ENCODE results near the gene COMMD2.
A peak's percentile ranks its signal among the peaks of the same experiment; 100 is the strongest.

COMMD2 gene

DNA sequence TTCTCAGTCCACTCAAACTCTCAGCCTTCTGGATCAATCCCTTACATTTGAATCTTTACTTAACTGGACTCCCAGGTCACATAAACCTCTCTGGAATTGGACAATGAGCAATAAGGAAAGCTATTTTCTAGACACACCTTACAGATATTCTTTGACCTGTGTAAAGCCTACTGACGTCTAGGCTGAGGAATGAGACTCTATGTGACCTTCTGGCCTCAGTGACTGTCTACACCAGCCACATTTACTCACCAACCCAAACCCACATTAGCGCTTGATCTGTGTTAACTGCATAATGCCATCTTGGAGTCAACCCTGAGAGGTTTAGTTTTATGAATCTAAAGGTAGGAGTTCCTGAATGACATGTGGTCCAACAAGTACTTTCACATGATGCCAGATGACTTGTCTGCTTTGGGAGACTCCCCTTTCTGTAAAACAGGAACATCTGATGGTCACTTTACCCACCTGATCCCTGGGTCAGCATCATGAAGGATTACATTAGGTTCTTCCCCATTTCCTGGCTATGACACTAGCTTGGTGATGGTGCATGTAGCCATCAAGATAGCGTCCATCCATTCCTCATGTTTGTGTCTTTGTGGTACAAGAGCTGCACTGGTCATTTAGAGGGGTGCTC lies 11.4 kb upstream of the COMMD2 start:
- DNase-seq: no peak

- no peak for DNase-seq
These were observed 1.4 kb upstream of the COMMD2 start for GRCh38 chr3:149753717-149754116.

DNA sequence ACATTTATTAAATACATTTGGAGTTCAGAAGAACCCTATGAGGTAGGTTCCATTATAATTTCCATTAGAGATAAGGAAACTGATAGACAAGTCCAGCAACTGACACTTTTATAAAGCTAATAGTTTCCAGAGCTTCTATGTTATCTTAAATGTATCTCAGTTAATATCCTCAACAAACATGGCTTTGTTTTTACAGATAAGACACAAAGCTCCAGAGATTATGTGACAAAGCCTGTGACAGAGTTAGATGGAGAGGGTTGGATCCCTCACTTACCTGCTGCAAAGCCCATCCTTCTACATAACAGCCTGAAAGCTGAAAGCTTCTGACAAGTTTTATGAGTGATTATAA lies 473 bp upstream of the COMMD2 start:
- no peak for DNase-seq

DNA sequence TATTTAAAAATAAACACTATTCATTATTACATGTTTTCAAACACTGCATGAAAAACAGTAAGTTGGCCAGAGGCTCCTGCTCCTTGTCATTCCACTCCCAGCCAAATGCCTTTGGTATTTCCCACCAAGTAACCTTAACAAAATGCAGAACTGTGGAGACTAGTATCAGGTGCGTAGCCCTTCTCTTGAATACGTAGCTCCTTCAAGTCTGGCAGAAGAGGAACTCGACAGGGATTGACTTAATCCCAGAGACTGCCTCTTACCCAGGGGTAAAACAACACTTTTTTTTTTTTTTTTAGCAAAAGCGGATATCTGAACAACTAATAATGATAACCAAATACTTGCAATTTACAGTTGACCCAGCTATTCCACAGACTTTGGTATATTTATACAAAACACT lies 738 bp downstream of the COMMD2 start:
- DNase-seq: no peak

DNA sequence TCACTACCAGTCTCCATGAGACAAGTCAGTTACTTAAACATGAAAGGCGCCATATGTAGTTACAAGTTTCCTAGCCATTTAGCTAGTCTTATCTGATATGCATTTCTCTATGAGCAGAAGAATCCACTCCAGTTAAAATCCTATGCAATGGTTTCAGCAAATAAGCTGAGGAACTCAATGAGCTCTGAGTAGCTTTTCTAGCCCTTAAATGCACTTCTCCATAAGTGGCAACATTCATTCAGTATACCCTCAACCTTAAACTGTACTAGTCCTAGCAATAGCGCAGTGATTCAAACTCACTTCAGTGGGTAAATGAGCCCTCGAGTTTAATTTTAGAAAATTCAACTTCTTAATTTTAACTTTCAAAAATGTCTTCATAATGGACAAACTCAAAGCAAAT lies 7.7 kb downstream of the COMMD2 start:
- no peak for DNase-seq

GRCh38 chr3:149744151-149744550 lies 8.1 kb downstream of the COMMD2 start:
- no peak for DNase-seq

DNA sequence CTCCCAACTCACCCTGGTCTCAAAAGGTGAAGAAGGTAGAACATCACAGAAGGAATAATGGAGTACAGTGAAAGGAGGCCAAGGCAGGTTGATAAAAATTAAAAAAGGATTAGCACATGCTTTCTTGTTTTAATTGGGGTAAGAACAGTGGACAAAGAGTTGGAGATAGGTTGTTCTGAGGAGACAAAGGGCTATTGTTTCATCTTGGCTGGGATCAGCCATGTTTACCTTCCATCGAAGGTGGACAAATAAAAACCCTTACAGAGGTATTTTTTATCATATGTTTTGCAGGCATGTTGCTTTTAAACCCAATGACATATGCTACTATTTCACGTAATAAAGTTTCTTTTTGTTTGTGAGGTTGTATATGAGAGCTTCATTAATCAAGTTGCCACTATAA lies 12.9 kb downstream of the COMMD2 start:
- no peak for DNase-seq

- DNase-seq: no peak
These were observed 13.4 kb downstream of the COMMD2 start for GRCh38 chr3:149738876-149739275.

DNA sequence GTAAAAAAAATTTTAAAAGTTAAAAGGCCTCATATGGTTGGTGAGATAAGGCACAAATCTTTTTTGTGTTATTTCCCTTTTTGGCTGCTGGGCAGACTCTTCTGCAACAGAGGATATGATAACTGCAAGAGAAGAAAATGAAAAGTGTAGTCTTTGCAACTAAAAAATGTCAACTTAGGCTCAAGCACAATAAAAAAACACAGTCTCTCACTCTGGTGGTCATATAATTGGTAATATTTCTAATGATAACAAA lies 15.4 kb downstream of the COMMD2 start:
- DNase-seq: no peak

DNA sequence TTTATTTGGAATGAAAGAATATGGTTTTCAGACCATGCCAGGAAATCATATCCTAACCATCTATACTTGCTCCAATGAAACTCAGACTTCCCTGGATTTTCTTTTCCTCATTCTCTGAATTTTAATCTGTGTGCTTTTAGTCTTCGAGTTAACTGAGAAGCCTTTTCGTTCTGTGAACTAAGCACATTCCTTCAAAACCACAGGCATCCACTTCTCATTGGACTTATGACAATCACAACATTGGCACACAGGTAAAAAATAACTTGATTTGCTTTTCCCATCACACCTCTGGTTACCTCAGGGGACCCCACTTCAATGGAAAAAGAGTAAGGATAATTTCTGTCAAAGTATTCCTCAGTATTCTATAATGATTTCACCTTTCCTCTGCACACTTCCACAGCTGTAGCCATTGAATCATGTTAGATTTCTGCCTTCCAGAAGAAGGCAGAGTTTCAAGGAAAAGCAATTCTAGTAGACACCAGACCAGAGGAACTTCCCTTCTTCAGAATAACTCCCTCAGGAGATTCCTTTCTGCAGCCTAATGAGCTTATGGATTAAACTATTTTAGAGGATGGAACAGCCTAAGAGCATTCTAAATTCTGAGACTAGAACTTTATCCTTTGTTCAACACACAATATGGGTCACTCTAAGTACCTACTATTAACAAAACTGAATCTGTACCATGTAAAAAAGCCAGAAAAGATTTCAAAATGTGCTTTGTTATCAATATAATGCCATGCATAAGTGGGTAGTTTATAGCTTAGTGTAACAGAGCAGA lies 15.9 kb downstream of the COMMD2 start:
- no peak for DNase-seq

DNA sequence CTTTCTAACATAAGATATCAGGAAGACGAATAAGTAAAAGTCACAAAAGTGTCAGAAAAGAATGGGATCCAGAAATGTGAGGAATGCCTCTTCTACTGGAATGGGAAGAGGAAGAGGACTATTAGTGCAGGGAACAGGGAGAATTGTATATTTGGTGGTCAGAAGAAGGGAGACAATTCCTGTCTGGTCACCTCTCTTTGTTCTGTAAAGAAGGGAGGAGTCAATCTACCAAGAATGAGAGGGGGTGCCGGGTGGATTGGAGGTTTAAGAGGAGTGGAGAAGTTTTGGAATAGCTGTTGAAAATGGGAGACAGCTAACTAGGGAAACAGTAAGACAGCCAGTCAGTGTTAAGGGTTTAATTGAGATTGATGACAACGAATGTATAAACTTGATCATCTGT lies 20.1 kb downstream of the COMMD2 start:
- no peak for DNase-seq

GRCh38 chr3:149727656-149728055 lies 24.6 kb downstream of the COMMD2 start:
- DNase-seq: no peak

DNA sequence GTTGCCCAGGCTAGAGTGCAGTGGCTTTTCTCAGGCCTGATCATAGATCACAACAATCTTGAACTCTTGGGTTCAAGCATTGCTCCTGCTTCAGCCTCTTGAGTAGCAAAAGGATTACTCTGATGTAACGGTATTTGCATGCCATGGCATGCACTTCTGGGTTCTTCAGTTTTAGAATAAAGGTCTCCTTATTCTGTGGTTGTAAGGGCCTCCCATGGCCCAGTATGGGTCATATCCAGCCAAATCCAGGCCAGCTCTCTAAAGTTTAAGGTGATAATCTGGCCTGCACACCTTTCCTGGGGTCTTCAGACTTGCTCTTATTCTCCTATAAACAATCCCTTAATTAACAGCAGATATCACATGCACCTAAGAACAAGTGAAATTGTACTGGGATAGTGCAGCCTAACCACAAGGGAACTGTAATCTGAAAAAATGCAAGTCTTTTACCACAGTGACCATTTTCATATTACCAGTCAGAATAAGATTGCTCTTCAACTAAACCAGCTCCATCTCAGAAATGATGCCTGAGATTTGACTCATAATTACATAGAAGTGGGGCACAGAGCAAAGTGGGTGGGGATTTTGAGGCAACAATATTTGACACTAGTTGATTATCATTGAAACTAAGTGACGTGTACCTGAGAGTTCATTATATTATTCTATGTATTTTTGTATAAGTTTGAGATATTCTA lies 25.4 kb downstream of the COMMD2 start:
- no peak for DNase-seq

GRCh38 chr3:149723781-149724180 lies 28.5 kb downstream of the COMMD2 start:
- no peak for DNase-seq

- no peak for DNase-seq
These were observed 31.4 kb downstream of the COMMD2 start for GRCh38 chr3:149720918-149721317.

DNA sequence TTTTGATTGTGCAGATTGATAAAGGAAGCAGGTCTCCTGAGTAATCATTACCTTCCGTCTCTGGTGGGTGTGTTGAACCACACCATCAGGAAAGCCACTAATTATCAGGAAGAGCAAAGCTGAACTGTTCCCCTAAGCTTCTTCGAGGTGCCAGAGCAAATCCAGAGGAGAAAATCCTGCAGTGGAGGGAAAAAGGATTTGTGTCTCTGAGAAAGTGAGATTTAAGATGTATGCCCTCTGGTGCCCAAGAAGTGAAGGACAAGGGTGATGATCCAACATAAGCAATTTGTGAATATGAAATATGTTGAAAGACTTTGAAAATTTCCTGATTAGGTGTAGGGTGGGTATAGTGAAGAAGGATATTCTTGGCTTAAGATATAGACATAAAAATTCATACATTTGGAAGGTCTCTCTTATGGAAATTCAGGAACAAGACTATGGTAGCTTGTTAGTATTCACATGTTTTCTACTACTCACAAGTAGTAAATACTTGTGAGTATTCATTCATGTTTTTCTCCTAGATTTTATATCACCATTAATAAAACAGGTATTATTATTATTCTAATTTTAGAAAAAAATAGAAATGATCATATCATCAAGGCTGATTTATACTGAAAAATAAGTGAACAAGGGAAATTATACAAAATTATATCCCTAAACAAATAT lies 34.8 kb downstream of the COMMD2 start:
- DNase-seq: peak; percentile 4

DNA sequence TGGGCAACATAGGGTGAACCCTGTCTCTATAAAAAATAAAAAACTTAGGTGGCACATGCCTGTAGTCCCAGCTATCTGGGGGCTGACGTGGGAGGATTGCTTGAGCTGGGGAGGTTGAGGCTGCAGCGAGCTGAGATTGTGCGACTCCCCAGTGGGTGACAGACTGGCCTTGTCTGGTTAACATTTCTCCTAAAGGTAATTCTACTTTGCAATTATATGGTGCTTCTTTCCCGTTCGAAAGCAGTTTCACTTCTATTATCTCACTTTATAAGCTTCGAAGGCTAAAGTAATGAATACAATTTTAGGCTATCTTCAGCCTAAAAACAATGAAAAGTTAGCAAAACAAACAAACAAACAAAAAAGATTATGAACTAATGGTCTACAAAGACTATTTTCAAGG lies 35.3 kb downstream of the COMMD2 start:
- no peak for DNase-seq

DNA sequence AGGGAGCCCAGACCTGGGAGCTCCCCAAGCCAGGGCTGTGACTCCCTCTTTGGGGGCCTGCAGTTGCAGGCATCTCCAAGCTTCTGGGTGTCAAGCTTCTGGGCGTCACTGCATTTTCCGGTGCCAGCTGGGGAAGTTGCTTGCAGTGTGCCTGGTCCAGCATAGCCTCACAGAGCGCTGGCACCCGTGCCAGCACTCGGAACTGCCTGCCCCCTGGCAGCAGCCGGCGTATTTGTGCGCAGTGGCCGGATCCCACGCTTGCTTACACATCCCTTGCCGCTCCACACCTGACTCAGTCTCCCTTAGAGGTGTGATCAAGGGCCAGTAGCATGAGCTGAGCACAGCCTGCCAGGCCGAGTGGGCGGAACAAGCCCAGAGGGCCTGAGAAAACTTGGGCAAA lies 37.0 kb downstream of the COMMD2 start:
- no peak for DNase-seq

DNA sequence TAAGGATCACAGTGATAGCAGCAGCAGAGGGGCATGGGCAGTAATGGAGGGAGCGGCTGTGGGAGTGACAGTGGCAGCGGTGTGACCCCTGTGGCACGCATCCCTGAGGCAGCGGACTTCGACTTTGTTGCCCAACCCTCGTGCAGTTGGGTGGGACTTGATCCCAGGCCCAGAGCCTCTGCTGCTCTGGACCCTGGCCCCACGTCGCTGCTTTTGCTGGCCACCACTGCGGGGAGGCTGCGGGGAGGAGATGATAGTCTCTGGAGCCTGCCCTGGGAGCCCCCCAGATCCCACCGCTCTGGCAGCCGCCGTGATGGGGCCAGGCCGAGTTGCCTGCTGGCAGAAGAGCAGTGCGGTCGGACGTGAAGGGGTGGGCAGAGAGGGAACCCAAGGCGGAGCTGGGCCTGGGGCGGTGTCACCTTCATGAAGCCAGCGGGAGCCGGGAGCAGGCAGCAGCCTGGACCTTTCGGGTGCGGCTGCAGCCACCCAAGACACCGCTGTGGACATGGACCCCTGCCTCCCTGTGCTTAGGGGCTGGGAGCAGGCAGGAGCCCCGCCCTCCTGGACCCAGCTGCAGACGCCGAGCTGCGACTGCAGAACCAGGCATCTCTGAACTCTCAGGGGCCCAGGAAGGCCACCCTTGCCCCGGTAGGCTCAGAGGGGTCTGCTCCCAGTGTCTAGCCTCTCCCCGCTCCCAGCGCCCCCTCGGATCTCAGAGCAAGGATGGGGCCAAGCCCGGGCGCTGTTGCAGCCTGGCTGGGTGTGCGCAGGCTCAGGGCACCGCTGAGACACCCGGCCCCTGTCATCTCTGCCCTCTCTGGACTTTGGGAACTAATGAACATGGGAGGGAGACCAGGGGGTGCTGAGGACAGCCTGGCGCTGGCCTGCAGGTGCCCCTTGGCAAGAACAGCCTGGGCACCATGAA lies 38.3 kb downstream of the COMMD2 start:
- no peak for DNase-seq

GRCh38 chr3:149706905-149707304 lies 45.4 kb downstream of the COMMD2 start:
- no peak for DNase-seq

- no peak for DNase-seq
These were observed 46.9 kb downstream of the COMMD2 start for GRCh38 chr3:149705416-149705815.

DNA sequence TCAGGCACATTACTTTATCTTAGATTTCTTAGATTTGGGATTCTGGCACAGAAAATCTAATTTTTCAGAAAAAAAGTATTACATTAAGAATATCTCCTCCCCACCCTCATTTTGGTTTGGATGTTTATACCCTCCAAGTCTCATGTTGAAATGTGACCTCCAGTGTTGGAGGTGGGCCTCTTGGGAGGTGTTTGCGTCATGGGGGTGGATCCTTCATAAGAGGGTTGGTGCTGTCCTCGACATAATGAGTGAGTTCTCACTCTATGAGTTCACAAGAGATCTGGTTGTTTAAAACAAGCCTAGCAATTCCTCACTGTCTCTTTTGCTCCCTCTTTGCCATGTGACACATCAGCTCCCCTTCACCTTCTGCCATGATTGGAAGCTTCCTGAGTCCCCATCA lies 48.8 kb downstream of the COMMD2 start:
- no peak for DNase-seq
